Peyer's patch (tissue), 4 donors: Measurements from ENCODE around the gene SAMD10. TPM values are rescaled to one million over a fixed set of nuclear protein-coding genes. Genes with fewer than 3 reads are reported as not detected.

Experiments used
- DNase-seq, 3 donors: peaks; one replicate each; pipeline ENCODE4 v3.0.0-alpha.2; 2017 to 2019
- H3K27ac ChIP-seq, 4 donors: fragments of 200-600 bp; sonication (generic); one replicate each; pipeline ENCODE4 v1.5.1; 2016 to 2019
- H3K27me3 ChIP-seq, 2 donors: fragments of 200-600 bp; sonication (generic); one replicate each; pipeline ENCODE4 v1.5.1; 2019
- H3K36me3 ChIP-seq, 3 donors: fragments of 200-600 bp; sonication (generic); one replicate each; pipeline ENCODE4 v1.5.1; 2016 to 2019
- H3K4me1 ChIP-seq, 4 donors: fragments of 200-600 bp; sonication (generic); one replicate each; pipeline ENCODE4 v1.5.1; 2016 to 2019
- H3K4me3 ChIP-seq, 4 donors: fragments of 200-600 bp; sonication (generic); 1 replicate in 3 of 4; 2 replicates in 1 of 4; pipeline ENCODE4 v1.5.1; 2016 to 2019; ENCODE audit warnings: mild to moderate bottlenecking in 1 of 4
- H3K9me3 ChIP-seq, 4 donors: fragments of 200-600 bp; sonication (generic); one replicate each; pipeline ENCODE4 v1.5.1; 2016 to 2019; ENCODE audit warnings: mild to moderate bottlenecking in 1 of 4
- CTCF ChIP-seq, 6 experiments: fragments of 450-650 bp in 4 of 6; fragments of 200-600 bp in 2 of 6; sonication (generic) in 1 of 6; IDR thresholded peaks; one replicate each; pipeline ENCODE4 v1.5.1; 2017 to 2019; ENCODE audit warnings: antibody characterized with exemption in 6 of 6, mild to moderate bottlenecking in 3 of 6, moderate library complexity in 1 of 6
- POLR2A ChIP-seq, 2 donors: fragments of 450-650 bp; IDR thresholded peaks; one replicate each; pipeline ENCODE4 v1.5.1; 2017; ENCODE audit warnings: antibody characterized with exemption in 2 of 2, mild to moderate bottlenecking in 2 of 2, moderate library complexity in 2 of 2
- total RNA-seq, 4 donors: library from RNA; depleted of rRNA; stranded (reverse); fragments of >200 nt; gene quantifications; one replicate each; pipeline ENCODE4 v1.1.0, GENCODE V29; 2016

SAMD10 gene
- total RNA-seq, 4 donors from 2014 or later = 1.7 to 14.3 (median 11.1) TPM

GRCh38 chr20:64024141-64024990 is 44.9 kb upstream of the SAMD10 start:
- Histone ChIP-seq H3K27me3 (no peaks in the 10 kb centered on the region), H3K4me3 (no peak overlapping the region), H3K36me3 (peaks cover 0 to 95% (median 4%) of the 10 kb centered on the region in 3 donors), H3K9me3 (no peaks in the 10 kb centered on the region), H3K27ac (no peak overlapping the region), H3K4me1 (peaks cover 0 to 18% (median 4%) of the 10 kb centered on the region in 4 donors)
- peak in 2 of 3 donors; percentile 73 for DNase-seq
- no peak for TF ChIP-seq CTCF (IDR thresholded peaks at IDR 0.05)
- no peak for TF ChIP-seq POLR2A (IDR thresholded peaks at IDR 0.05)

GRCh38 chr20:64023361-64024140 is 44.1 kb upstream of the SAMD10 start:
- Histone ChIP-seq H3K9me3 (no peaks in the 10 kb centered on the region), H3K27ac (no peak overlapping the region), H3K27me3 (no peaks in the 10 kb centered on the region), H3K4me3 (no peak overlapping the region), H3K4me1 (peaks cover 0 to 18% (median 4%) of the 10 kb centered on the region in 4 donors), H3K36me3 (peaks cover 0 to 95% (median 4%) of the 10 kb centered on the region in 3 donors)
- no peak for DNase-seq
- TF ChIP-seq POLR2A (IDR thresholded peaks at IDR 0.05) (no peak), CTCF (IDR thresholded peaks at IDR 0.05) (no peak)

DNA sequence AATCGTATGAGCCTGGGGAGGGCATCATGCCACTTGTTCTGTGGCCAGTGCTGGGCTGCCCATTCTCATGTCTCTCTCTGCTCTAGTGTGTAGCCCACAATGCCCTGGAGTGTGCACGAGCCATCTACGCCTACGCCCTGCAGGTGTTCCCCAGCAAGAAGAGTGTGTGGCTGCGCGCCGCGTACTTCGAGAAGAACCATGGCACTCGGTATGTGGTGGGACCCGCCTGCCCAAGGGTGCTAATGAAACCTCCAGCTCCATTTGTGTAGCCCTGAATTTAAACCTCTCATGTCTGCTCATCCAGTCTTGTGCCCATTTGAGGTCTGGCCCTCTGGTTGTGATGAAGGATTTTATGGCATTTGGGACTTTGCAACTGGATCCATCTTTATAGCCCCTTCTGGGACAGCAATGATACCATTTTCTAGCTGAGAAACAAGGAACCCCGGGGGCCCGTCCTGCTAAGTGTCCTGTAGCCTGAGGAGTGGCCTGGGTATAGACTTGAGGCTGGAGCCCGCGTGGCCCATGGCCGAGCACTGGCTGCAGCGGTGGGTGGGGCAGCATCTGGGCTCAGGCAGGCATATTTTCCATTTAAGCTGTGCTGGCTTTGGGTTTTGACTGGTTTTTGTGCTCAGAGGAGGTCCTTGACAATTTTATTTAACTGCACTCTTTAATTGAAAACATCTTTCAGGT is 43.4 kb upstream of the SAMD10 start:
- Histone ChIP-seq H3K4me3 (no peak overlapping the region), H3K36me3 (peaks cover 0 to 95% (median 0%) of the 10 kb centered on the region in 3 donors), H3K27me3 (no peaks in the 10 kb centered on the region), H3K27ac (no peak overlapping the region), H3K9me3 (no peaks in the 10 kb centered on the region), H3K4me1 (peaks cover 0 to 18% (median 4%) of the 10 kb centered on the region in 4 donors)
- TF ChIP-seq POLR2A (IDR thresholded peaks at IDR 0.05) (no peak), CTCF (IDR thresholded peaks at IDR 0.05) (no peak)
- no peak for DNase-seq

DNA sequence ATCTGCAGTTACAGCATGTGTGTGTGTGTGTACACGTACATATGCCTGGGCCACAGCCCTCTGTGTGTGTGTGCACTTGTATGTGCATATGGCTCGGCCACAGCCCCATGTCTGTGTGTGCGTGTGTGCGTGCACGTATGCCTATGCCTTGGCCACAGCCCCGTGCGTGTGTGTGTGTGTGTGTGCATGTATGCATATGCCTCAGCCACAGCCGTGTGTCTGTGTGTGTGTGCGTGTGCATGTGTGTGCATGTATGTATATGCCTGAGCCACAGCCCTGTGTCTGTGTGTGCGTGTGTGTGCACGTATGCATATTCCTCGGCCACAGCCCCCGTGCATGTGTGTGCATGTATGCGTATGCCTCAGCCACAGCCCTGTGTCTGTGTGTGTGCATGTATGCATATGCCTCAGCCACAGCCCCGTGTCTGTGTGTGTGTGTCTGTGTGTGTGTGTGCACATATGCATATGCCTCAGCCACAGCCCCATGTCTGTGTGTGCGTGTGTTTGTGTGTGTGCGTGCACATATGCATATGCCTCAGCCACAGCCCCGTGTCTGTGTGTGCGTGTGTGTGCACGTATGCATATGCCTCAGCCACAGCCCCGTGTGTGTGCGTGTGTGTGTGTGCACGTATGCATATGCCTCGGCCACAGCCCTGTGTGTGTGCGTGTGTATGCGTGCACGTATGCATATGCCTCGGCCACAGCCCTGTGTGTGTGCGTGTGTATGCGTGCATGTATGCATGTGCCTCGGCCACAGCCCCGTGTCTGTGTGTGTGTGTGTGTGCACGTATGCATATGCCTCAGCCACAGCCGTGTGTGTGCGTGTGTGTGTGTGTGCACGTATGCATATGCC is 41.9 kb upstream of the SAMD10 start:
- H3K9me3 ChIP-seq = no peaks in the 10 kb centered on the region
- H3K36me3 ChIP-seq = peaks cover 0 to 95% (median 0%) of the 10 kb centered on the region in 3 donors
- no peak for DNase-seq
- H3K4me3 ChIP-seq = no peak overlapping the region
- peaks cover 0 to 18% (median 4%) of the 10 kb centered on the region in 4 donors for H3K4me1 ChIP-seq
- no peak overlapping the region for H3K27ac ChIP-seq
- H3K27me3 ChIP-seq = no peaks in the 10 kb centered on the region
- TF ChIP-seq POLR2A (IDR thresholded peaks at IDR 0.05) (no peak), CTCF (IDR thresholded peaks at IDR 0.05) (no peak)
